ENCODE results near the gene UROC1. TPM values are rescaled to one million over a fixed set of nuclear protein-coding genes. Genes with fewer than 3 reads are reported as not detected.

Gene UROC1
- total and polyA plus RNA-seq, 2 of the 13 experiments (the other 11 are each of a cell fraction or from before 2014, with no cell fraction given), result 0.71 to 1.3 TPM

DNA sequence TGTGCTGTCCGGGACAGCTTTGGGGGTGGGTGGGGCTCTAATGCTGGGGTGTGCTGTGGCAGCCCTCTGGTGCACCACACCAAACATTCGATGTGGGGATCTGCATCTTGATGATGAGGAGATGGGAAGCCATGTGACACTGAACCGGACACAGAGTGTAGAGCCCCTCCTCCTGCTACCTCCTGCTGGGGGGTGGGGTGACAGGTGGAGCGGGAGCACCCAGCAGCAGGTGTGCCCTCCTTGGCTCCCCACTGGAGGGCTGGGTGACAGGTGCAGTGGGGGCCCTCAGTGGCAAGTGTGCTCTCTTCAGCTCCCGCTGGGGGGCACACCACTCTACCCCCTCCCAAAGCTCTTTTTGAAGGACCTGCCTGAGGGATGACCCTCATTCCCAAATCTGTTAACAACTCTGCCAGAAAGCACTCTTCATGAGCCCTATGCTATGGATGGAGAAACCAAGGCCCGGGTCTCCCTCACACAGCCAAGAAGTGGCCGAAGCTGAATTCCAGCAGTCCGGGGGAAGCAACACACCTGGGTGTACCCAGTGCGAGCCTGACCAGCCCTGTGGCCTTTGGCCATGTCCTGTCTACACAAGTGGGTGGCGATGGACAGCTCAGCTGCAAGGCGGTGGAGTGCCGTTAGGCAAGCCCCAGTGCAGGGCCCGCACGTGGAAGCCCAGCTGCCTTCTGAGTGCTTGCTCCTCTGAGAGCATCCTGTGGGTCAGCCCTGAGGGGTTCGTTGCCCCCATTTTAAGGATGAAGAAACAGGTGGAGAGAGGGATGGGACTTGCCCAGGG lies 609 bp upstream of the UROC1 start (continued):
- TF ChIP-seq POLR2G (IDR thresholded peaks at IDR 0.05; ENCODE audit: low read depth, low read length) (peak; percentile 40; the same call in 1 of the 2 replicates), AHR (CRISPR knock-in tag; IDR thresholded peaks at IDR 0.05) (no peak), ZNF468 (CRISPR knock-in tag; IDR thresholded peaks at IDR 0.05) (no peak), ZFYVE20 (CRISPR knock-in tag; IDR thresholded peaks at IDR 0.05; ENCODE audit: borderline replicate concordance, low read depth) (no peak), HOXD1 (CRISPR knock-in tag; IDR thresholded peaks at IDR 0.05) (no peak), ZNF576 (CRISPR knock-in tag; IDR thresholded peaks at IDR 0.05) (no peak), ZNF746 (CRISPR knock-in tag; IDR thresholded peaks at IDR 0.05) (no peak), ZNF737 (CRISPR knock-in tag; IDR thresholded peaks at IDR 0.05; ENCODE audit: borderline replicate concordance) (0 out of 2 replicates have a peak, but pooled peaks have one; percentile 55), ZNF251 (CRISPR knock-in tag; IDR thresholded peaks at IDR 0.05) (no peak), PHF21A (CRISPR knock-in tag; IDR thresholded peaks at IDR 0.05) (no peak), ZFP90 (CRISPR knock-in tag; IDR thresholded peaks at IDR 0.05; ENCODE audit: borderline replicate concordance) (no peak), LCORL (IDR thresholded peaks at IDR 0.05) (no peak), LCORL (CRISPR knock-in tag; IDR thresholded peaks at IDR 0.05) (peak; percentile 74), RFX5 (IDR thresholded peaks at IDR 0.05; ENCODE audit: low read depth, low read length) (no peak), ATF1 (CRISPR knock-in tag; IDR thresholded peaks at IDR 0.05) (no peak), THAP8 (CRISPR knock-in tag; IDR thresholded peaks at IDR 0.05; ENCODE audit: borderline replicate concordance) (no peak), ERF (CRISPR knock-in tag; IDR thresholded peaks at IDR 0.05) (no peak), ZBTB34 (CRISPR knock-in tag; IDR thresholded peaks at IDR 0.05) (no peak), E2F2 (CRISPR knock-in tag; IDR thresholded peaks at IDR 0.05; ENCODE audit: borderline replicate concordance) (no peak), ZNF878 (CRISPR knock-in tag; IDR thresholded peaks at IDR 0.05) (no peak), CREM (IDR thresholded peaks at IDR 0.05) (no peak), CREM (CRISPR knock-in tag; IDR thresholded peaks at IDR 0.05) (no peak)
- TF ChIP-seq, protein P1, sequence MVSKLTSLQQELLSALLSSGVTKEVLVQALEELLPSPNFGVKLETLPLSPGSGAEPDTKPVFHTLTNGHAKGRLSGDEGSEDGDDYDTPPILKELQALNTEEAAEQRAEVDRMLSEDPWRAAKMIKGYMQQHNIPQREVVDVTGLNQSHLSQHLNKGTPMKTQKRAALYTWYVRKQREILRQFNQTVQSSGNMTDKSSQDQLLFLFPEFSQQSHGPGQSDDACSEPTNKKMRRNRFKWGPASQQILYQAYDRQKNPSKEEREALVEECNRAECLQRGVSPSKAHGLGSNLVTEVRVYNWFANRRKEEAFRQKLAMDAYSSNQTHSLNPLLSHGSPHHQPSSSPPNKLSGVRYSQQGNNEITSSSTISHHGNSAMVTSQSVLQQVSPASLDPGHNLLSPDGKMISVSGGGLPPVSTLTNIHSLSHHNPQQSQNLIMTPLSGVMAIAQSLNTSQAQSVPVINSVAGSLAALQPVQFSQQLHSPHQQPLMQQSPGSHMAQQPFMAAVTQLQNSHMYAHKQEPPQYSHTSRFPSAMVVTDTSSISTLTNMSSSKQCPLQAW (CRISPR knock-in tag; IDR thresholded peaks at IDR 0.05), result no peak
- TF ChIP-seq, protein P2, sequence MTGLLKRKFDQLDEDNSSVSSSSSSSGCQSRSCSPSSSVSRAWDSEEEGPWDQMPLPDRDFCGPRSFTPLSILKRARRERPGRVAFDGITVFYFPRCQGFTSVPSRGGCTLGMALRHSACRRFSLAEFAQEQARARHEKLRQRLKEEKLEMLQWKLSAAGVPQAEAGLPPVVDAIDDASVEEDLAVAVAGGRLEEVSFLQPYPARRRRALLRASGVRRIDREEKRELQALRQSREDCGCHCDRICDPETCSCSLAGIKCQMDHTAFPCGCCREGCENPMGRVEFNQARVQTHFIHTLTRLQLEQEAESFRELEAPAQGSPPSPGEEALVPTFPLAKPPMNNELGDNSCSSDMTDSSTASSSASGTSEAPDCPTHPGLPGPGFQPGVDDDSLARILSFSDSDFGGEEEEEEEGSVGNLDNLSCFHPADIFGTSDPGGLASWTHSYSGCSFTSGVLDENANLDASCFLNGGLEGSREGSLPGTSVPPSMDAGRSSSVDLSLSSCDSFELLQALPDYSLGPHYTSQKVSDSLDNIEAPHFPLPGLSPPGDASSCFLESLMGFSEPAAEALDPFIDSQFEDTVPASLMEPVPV (CRISPR knock-in tag; IDR thresholded peaks at IDR 0.05), result no peak
